Endothelial cell (in vitro differentiated cells): ENCODE data around the gene PLA2G15. TPM values are rescaled to one million over a fixed set of nuclear protein-coding genes. Genes with fewer than 3 reads are reported as not detected.

Experiments
- DNase-seq: peaks from one replicate; pipeline ENCODE4 v3.0.0; 2021; ENCODE audit warnings: low spot score
- H3K27ac Mint-ChIP-seq: one replicate; pipeline ENCODE4 v1.8.0; 2021; ENCODE audit warnings: mixed read lengths, inconsistent platforms; ENCODE audit not compliant: unreplicated experiment
- H3K27me3 Mint-ChIP-seq: one replicate; pipeline ENCODE4 v1.8.0; 2021; ENCODE audit warnings: mild to moderate bottlenecking, moderate library complexity, mixed read lengths, inconsistent platforms; ENCODE audit not compliant: unreplicated experiment
- H3K36me3 Mint-ChIP-seq: one replicate; pipeline ENCODE4 v1.8.0; 2021; ENCODE audit warnings: mild to moderate bottlenecking, low read depth, mixed read lengths, inconsistent platforms; ENCODE audit not compliant: unreplicated experiment
- H3K4me1 Mint-ChIP-seq: one replicate; pipeline ENCODE4 v1.8.0; 2021; ENCODE audit warnings: mild to moderate bottlenecking, mixed read lengths, inconsistent platforms; ENCODE audit not compliant: unreplicated experiment
- H3K4me3 Mint-ChIP-seq: one replicate; pipeline ENCODE4 v1.8.0; 2021; ENCODE audit warnings: mild to moderate bottlenecking, mixed read lengths, inconsistent platforms; ENCODE audit not compliant: unreplicated experiment
- H3K9me3 Mint-ChIP-seq: one replicate; pipeline ENCODE4 v1.8.0; 2021; ENCODE audit warnings: mixed read lengths, inconsistent platforms; ENCODE audit not compliant: unreplicated experiment
- total RNA-seq: library from RNA; stranded (reverse); fragmentation: NEBNext Ultra II Directional; extraction: Animal tissue kit (Norgen Biotek cat#: 25700); gene quantifications from one replicate; pipeline ENCODE4 v1.2.1, GENCODE V29; 2021; ENCODE audit not compliant: unreplicated experiment
- TF ChIP-seq, protein P1 (sequence below): fragments of 200-600 bp; sonication (generic); IDR thresholded peaks from one replicate; pipeline ENCODE4 v1.5.0; 2021; ENCODE audit warnings: antibody characterized with exemption; ENCODE audit not compliant: unreplicated experiment

Gene PLA2G15
- total RNA-seq, 1 donor from 2014 or later = 14.9 TPM

DNA sequence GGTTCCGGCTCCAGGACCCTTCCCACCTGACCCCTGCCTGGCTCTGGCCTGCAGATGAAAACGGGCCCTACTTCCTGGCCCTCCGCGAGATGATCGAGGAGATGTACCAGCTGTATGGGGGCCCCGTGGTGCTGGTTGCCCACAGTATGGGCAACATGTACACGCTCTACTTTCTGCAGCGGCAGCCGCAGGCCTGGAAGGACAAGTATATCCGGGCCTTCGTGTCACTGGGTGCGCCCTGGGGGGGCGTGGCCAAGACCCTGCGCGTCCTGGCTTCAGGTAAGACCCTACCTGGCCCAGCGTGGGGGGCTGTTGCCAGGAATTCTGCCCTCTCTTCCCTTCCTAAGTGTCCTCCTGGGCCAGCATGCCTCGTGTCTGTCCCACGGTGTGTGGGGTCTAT, 10.5 kb downstream of the PLA2G15 start:
- H3K9me3 Mint-ChIP-seq = no peaks in the 10 kb centered on the region
- DNase-seq = no peak
- H3K27me3 Mint-ChIP-seq = peaks cover 9% of the 10 kb centered on the region

GRCh38 chr16:68257251-68257905, 12.2 kb downstream of the PLA2G15 start:
- H3K9me3 Mint-ChIP-seq = no peaks in the 10 kb centered on the region
- H3K27me3 Mint-ChIP-seq = peaks cover 14% of the 10 kb centered on the region
- no peak for DNase-seq
- no peak overlapping the region for H3K4me3 Mint-ChIP-seq
- peaks cover 9% of the 10 kb centered on the region for H3K36me3 Mint-ChIP-seq
- TF ChIP-seq, protein P1, sequence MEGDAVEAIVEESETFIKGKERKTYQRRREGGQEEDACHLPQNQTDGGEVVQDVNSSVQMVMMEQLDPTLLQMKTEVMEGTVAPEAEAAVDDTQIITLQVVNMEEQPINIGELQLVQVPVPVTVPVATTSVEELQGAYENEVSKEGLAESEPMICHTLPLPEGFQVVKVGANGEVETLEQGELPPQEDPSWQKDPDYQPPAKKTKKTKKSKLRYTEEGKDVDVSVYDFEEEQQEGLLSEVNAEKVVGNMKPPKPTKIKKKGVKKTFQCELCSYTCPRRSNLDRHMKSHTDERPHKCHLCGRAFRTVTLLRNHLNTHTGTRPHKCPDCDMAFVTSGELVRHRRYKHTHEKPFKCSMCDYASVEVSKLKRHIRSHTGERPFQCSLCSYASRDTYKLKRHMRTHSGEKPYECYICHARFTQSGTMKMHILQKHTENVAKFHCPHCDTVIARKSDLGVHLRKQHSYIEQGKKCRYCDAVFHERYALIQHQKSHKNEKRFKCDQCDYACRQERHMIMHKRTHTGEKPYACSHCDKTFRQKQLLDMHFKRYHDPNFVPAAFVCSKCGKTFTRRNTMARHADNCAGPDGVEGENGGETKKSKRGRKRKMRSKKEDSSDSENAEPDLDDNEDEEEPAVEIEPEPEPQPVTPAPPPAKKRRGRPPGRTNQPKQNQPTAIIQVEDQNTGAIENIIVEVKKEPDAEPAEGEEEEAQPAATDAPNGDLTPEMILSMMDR = no peak
- peaks cover 4% of the 10 kb centered on the region for H3K4me1 Mint-ChIP-seq
- H3K27ac Mint-ChIP-seq = peak overlapping the region; percentile 42

More for the DNA sequence above, 10.5 kb downstream of the PLA2G15 start:
- peaks cover 4% of the 10 kb centered on the region for H3K4me1 Mint-ChIP-seq
- H3K36me3 Mint-ChIP-seq = peaks cover 12% of the 10 kb centered on the region
- no peak overlapping the region for H3K27ac Mint-ChIP-seq
- H3K4me3 Mint-ChIP-seq = no peak overlapping the region
- TF ChIP-seq, protein P1 = no peak

DNA sequence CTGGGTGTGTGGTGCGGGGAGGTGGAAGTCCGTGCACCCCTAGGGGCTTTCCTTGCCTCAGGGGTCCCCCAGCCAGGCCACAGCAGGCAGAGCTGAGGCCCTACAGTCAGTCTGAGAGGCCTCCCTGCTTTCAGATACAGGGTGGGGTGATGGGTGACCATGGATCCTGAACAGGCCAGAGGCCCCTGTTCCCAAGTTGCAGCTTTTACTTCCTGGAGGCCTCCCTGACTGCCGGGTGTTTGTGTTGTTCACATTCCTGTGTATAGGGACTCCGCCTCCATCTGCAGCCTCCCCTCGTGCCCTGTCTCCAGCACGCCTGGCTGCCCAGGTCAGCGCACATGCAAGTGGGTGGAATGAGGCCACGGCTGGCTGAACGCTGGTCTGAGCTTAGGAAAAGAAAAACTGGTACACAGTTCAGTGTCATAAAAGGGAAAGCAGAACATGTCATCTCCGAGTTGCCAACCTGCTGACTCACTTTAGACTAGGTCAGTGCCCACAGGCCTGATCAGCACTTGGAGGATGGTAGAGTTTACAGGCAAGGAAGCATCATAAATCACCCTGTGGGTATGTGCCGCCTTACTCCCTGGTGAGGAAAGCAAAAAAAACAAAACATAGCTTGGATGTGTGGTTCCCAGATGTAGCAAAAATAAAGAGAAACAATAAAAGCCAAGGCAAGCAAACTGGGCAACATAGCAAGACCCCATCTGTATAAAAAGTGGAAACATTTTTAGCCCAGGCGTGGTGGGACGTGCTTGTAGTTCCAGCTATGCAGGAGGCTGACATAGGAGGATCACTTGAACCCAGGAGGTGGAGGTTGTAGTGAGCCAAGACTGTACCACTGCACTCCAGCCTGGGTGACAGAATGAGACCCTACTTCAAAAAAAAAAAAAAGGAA, 13.0 kb downstream of the PLA2G15 start:
- TF ChIP-seq, protein P1 = no peak
- H3K27me3 Mint-ChIP-seq = peaks cover 16% of the 10 kb centered on the region
- peaks cover 9% of the 10 kb centered on the region for H3K36me3 Mint-ChIP-seq
- no peaks in the 10 kb centered on the region for H3K9me3 Mint-ChIP-seq
- H3K27ac Mint-ChIP-seq = peak overlapping the region; percentile 52
- no peak for DNase-seq
- H3K4me1 Mint-ChIP-seq = peaks cover 6% of the 10 kb centered on the region
- peak overlapping the region; percentile 56 for H3K4me3 Mint-ChIP-seq

GRCh38 chr16:68259007-68259825, 14.0 kb downstream of the PLA2G15 start:
- H3K27ac Mint-ChIP-seq = no peak overlapping the region
- no peak overlapping the region for H3K4me3 Mint-ChIP-seq
- DNase-seq = no peak
- peaks cover 9% of the 10 kb centered on the region for H3K36me3 Mint-ChIP-seq
- TF ChIP-seq, protein P1 = no peak
- H3K9me3 Mint-ChIP-seq = no peaks in the 10 kb centered on the region
- peaks cover 10% of the 10 kb centered on the region for H3K4me1 Mint-ChIP-seq
- H3K27me3 Mint-ChIP-seq = peaks cover 16% of the 10 kb centered on the region
